Fibroblast of lung (primary cell): Measurements from ENCODE around the gene ATXN1. TPM values are rescaled to one million over a fixed set of nuclear protein-coding genes. Genes with fewer than 3 reads are reported as not detected.

ENCODE experiments used
- DNase-seq, 2 donors: peaks; one replicate each; pipeline versions ENCODE4 v3.0.0 to v3.0.0-alpha.2; 2010; ENCODE audit warnings: low read depth in 2 of 2
- H2AFZ ChIP-seq: 2 replicates; pipeline ENCODE4 v1.5.1; 2012; ENCODE audit warnings: low read length, control low read depth, inconsistent platforms
- H3K27ac ChIP-seq: 2 replicates; pipeline ENCODE4 v1.5.1; 2011; ENCODE audit warnings: low read length, control low read depth; ENCODE audit not compliant: insufficient read depth
- H3K27me3 ChIP-seq: 2 replicates; pipeline ENCODE4 v1.5.1; 2011; ENCODE audit warnings: mild to moderate bottlenecking, low read length; ENCODE audit not compliant: control insufficient read depth, insufficient read depth
- H3K36me3 ChIP-seq: 2 replicates; pipeline ENCODE4 v1.5.1; 2011; ENCODE audit warnings: low read length; ENCODE audit not compliant: control insufficient read depth, insufficient read depth
- H3K4me1 ChIP-seq: 2 replicates; pipeline ENCODE4 v1.5.1; 2011; ENCODE audit warnings: low read length; ENCODE audit not compliant: control insufficient read depth, insufficient read depth; ENCODE audit errors: extremely low read depth
- H3K4me2 ChIP-seq: 2 replicates; pipeline ENCODE4 v1.5.1; 2011; ENCODE audit warnings: low read length, control low read depth; ENCODE audit not compliant: insufficient read depth; ENCODE audit errors: extremely low read depth
- H3K4me3 ChIP-seq, 4 experiments: fragments of 200-600 bp in 1 of 4; sonication (generic) in 1 of 4; replicated peaks in 1 of 4; 2 replicates each; pipeline ENCODE4 v1.5.1; 2011 to 2016; ENCODE audit warnings: low read length in 4 of 4, low read depth in 3 of 4, mild to moderate bottlenecking in 3 of 4, control low read depth in 2 of 4, inconsistent platforms in 1 of 4, mixed read lengths in 1 of 4; ENCODE audit not compliant: insufficient read depth in 1 of 4; ENCODE audit errors: control extremely low read depth in 1 of 4
- H3K79me2 ChIP-seq: 2 replicates; pipeline ENCODE4 v1.5.1; 2012; ENCODE audit warnings: mild to moderate bottlenecking, low read length, inconsistent platforms; ENCODE audit not compliant: control insufficient read depth, insufficient read depth
- H3K9ac ChIP-seq: 2 replicates; pipeline ENCODE4 v1.5.1; 2011; ENCODE audit warnings: mild to moderate bottlenecking, low read length, control low read depth; ENCODE audit not compliant: insufficient read depth
- H3K9me3 ChIP-seq: 2 replicates; pipeline ENCODE4 v1.5.1; 2012; ENCODE audit warnings: low read depth, low read length; ENCODE audit not compliant: control insufficient read depth, insufficient read depth
- H4K20me1 ChIP-seq: 2 replicates; pipeline ENCODE4 v1.5.1; 2011; ENCODE audit warnings: low read length; ENCODE audit not compliant: control insufficient read depth, insufficient read depth; ENCODE audit errors: extremely low read depth
- CTCF ChIP-seq, 2 donors: IDR thresholded peaks in 1 of 2; conservative IDR thresholded peaks in 1 of 2; 1 replicate in 1 of 2; 2 replicates in 1 of 2; pipeline ENCODE4 v1.5.1; 2011 to 2012; ENCODE audit warnings: low read length in 2 of 2, control low read depth in 1 of 2, inconsistent platforms in 1 of 2, low read depth in 1 of 2, mild to moderate bottlenecking in 1 of 2
- EZH2 ChIP-seq: IDR thresholded peaks from 2 replicates; pipeline ENCODE4 v1.5.1; 2012; ENCODE audit warnings: low read length, control low read depth, mild to moderate bottlenecking; ENCODE audit errors: missing control alignments
- polyA plus RNA-seq, 2 donors: library from polyadenylated mRNA; depleted of rRNA in 1 of 2; stranded (reverse) in 1 of 2; unstranded in 1 of 2; fragments of >200 nt; gene quantifications; 2 replicates each; pipeline ENCODE4 v1.2.1, GENCODE V29; 2011 to 2012; ENCODE audit warnings: missing spikeins in 1 of 2
- total RNA-seq: library from RNA; depleted of rRNA; stranded (reverse); fragments of >200 nt; gene quantifications from 2 replicates; pipeline ENCODE4 v1.2.1, GENCODE V29; 2014

Gene ATXN1
- total and polyA plus RNA-seq, 2 donors (not counting 1 experiment from before 2014, with no cell fraction given): 15.8 to 40.5 TPM

GRCh38 chr6:16291739-16292138 is 469.5 kb downstream of the ATXN1 start:
- no peak for DNase-seq
- Histone ChIP-seq H3K27ac (no peak overlapping the region), H3K27me3 (no peaks in the 10 kb centered on the region), H4K20me1 (no peaks in the 10 kb centered on the region), H3K4me1 (no peaks in the 10 kb centered on the region), H3K36me3 (no peaks in the 10 kb centered on the region), H3K4me2 (no peak overlapping the region), H2AFZ (no peak overlapping the region), H3K9me3 (no peaks in the 10 kb centered on the region), H3K4me3 (no peak overlapping the region), H3K79me2 (no peaks in the 10 kb centered on the region), H3K9ac (no peak overlapping the region)
- no peak for TF ChIP-seq EZH2
- no peak for TF ChIP-seq CTCF (conservative IDR thresholded peaks at IDR 0.05 in 1 of 2, IDR thresholded peaks at IDR 0.05 in 1 of 2; ENCODE audit: low read depth in 1 of 2, low read length in 2 of 2)

- DNase-seq: no peak
- Histone ChIP-seq H3K4me2 (no peak overlapping the region), H2AFZ (no peak overlapping the region), H3K79me2 (no peaks in the 10 kb centered on the region), H3K27me3 (no peaks in the 10 kb centered on the region), H3K4me1 (no peaks in the 10 kb centered on the region), H3K9me3 (no peaks in the 10 kb centered on the region), H3K9ac (no peak overlapping the region), H3K36me3 (no peaks in the 10 kb centered on the region), H4K20me1 (no peaks in the 10 kb centered on the region), H3K27ac (no peak overlapping the region), H3K4me3 (no peak overlapping the region)
- no peak for TF ChIP-seq CTCF (conservative IDR thresholded peaks at IDR 0.05 in 1 of 2, IDR thresholded peaks at IDR 0.05 in 1 of 2; ENCODE audit: low read depth in 1 of 2, low read length in 2 of 2)
- no peak for TF ChIP-seq EZH2
Observed at GRCh38 chr6:16288163-16288562, 473.1 kb downstream of the ATXN1 start.

GRCh38 chr6:16286151-16286522 is 475.1 kb downstream of the ATXN1 start:
- no peaks in the 10 kb centered on the region for H3K79me2 ChIP-seq
- H3K4me1 ChIP-seq: no peaks in the 10 kb centered on the region
- H3K4me2 ChIP-seq: no peak overlapping the region
- H3K9me3 ChIP-seq: no peaks in the 10 kb centered on the region
- TF ChIP-seq EZH2 (no peak), CTCF (conservative IDR thresholded peaks at IDR 0.05 in 1 of 2, IDR thresholded peaks at IDR 0.05 in 1 of 2; ENCODE audit: low read depth in 1 of 2, low read length in 2 of 2) (peak; percentile 60 to 91)
- no peaks in the 10 kb centered on the region for H3K27me3 ChIP-seq
- no peaks in the 10 kb centered on the region for H4K20me1 ChIP-seq
- H2AFZ ChIP-seq: no peak overlapping the region
- H3K9ac ChIP-seq: no peak overlapping the region
- H3K27ac ChIP-seq: no peak overlapping the region
- H3K36me3 ChIP-seq: no peaks in the 10 kb centered on the region
- DNase-seq: peak; percentile 31 to 36
- H3K4me3 ChIP-seq: no peak overlapping the region
